GM18502 (cell line): ENCODE results near the gene NSDHL.

Experiments
- ATAC-seq: cut with Tn5 transposase; IDR thresholded peaks from one replicate; pipeline ENCODE4 v1.9.1; 2021; ENCODE audit warnings: mild to moderate bottlenecking; ENCODE audit not compliant: unreplicated experiment, poor library complexity

NSDHL gene

DNA sequence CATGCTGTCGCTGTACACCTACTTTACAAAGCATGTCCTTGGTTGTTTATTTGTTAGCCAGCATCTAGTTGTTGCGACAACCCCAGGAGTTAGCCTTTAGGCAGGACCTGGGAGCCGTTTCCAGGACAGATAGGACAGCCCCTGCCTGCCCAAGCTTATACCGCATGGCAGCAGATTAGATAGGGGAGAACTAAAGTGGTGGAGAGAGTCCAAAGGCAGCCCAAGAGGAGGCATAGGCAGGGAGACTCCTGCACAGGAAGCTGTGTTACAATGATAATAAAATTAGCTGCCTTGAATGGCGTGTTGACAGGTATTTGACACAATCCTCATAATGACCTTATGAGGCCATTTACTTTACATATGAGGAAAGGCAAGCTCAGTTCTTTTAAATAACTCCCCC, 13.0 kb downstream of the NSDHL start:
- ATAC-seq: no peak

DNA sequence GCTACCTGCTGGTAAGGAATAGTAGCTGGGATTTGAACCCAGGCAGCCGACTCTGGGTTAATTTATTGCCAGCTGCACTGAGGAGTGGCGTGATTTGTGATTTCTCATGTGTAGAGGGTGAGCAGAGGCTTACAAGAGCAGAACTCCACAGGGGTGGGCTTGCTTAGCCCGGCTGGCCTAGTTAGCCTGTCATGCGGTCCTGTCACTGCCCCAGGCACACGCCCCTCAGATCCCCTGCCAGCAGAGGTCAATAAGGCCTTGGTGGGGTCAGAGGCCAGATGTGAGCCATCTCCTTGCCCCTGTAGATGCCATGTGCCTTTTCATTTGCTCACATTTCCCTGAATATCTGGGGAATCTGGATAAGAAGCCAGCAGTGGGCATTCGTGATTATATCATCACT, 13.4 kb downstream of the NSDHL start:
- ATAC-seq: no peak

DNA sequence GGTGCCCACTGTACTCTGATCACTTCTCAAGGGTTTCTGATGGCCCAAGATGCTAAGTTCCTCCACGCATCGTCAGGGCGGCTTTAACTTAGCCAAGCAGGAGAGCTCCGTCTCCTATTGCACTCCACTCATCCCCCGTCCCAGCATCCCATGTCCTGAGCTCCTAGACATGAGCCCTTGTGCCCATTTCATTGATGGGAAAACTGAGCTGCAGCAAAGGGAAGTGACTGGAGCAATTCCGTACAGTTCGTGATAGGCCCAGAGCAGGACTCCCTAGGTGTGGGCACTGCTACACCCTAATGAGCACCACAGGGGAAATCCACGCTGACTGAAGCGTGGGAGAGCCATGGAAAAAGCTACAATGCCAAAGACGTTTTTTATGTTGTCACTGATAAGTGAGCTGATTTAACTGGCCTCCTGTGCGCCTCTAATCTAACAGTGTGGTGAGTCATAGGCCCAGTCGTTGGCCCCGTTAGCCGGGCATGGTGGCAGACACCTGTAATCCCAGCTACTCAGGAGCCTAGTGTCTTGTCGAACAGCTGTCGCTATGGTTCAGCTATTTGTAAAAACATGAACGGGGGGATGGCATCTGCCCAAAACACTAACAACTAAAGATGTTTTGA, 14.9 kb downstream of the NSDHL start:
- no peak for ATAC-seq

DNA sequence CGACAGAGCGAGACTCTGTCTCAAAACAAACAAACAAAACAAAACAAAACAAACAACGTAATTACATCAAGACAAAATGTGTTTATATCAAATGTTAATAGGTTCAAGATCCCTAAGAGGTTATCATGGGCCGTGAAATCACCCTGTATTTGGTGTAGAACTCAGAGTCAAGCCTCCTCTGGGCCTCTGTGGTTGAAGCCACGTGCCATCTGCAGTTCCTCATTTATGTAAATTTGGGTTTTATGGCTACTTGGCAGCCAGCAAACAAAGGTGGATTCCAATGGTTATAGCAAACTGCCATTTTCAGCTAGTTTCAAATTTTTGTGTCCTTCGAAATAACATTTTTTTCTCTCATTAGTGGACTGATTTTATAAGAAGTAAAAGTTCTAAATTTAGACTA, 16.4 kb downstream of the NSDHL start:
- no peak for ATAC-seq

DNA sequence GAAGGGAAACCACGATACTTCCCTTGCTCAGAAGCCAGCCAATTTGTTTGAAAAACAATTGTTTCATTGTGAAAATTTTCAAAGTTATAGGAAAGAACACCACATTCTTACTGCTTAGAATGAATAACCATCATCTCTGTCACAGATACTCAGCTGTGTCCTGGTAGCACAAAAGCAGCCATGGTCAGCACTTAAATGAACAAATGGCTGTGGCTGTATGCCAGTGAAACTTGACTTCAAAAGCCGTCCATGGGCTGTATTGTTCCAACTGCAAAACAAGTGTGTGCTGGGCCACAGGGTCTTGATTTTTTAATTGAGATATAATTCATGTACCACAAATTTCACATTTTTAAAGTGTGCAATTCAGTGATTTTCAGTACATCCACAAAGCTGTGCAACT, 19.6 kb downstream of the NSDHL start:
- ATAC-seq: no peak

DNA sequence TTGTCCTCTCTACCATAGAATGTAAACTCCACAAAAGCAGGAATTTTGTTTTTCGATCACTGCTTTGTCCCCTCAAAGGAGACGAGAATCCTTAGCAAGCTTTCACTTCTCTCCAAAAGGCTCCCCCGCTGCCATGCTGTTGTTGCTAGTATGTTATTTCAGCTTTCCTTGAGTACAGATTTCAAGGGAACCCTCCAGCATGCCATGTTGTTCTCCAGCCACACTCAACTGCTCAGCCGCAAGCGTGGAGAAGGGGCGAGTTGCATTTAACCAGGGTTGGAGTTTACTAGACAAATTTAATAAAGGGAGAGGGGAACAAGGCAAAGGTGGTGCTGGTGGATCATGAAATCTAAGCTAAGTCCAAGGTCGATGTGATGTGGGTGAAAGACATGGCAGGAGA, 23.1 kb downstream of the NSDHL start:
- no peak for ATAC-seq

DNA sequence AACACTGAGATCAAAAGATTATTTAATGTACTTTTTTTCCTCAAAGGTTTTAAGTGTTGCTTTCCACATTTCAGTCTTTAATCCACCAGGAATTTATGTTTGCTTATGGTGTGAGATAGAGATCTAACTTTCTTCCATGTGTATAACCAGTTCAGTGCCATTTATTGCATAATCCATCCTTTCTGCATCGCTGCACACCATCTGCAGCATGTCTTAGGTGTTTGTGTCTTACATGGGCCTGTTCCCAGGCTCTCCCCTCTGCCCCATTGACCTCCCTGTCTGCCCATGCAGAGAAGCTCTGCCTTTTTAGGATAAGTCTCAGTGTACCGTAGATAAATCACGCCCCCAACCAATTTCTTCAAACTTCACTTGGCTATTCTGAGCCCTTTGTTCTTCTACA, 30.3 kb downstream of the NSDHL start:
- no peak for ATAC-seq

DNA sequence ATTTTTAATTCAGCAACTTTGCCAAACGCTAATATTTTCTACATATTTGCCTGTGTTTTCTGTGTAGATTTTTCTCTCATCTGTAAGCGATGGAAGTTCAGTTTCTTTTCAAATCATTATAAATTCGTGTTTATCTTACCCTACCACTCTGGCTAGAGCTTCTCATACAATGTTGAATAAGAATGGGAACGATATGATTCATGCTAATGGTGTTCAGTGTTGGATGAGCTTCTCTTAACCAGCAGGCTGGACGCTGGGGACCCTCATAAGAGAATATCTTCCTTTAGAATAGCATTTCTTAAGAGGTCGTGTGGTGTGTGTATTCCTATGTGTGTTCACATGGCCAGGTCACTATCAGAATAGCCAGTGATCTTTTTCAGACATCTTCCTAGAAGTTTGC, 31.0 kb downstream of the NSDHL start:
- ATAC-seq: no peak

DNA sequence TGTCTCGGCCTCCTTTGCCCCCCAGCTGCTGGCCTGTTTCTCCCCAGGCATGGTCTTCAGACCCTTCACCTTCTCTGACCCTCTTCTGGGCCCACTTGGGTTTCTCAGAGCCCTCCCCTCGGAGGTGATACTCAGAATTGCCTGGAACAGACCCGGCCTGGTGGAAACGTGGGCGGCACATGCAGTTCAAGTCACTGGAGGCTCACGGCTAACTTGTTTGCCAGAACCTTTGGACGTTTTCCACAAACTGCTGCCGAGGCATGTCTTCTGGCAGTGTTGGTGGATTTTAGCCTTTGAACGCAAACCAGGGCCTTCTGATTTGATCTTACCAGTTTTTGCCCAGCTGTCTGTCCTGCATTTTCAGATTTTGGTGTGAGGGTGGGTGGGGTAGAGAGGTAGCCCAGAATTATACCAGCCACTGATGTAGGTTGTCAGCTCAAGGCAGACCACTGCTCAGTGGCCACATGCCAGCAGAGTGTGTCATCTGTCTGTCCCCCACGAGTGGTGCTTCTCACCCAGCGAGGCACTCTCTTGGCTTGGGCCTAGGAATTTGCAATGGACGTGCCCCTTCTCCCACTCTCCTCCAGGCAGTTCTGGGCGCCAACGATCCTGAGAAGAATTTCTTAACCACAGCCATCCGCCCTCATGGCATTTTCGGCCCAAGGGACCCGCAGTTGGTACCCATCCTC, 34.5 kb downstream of the NSDHL start:
- ATAC-seq: no peak

DNA sequence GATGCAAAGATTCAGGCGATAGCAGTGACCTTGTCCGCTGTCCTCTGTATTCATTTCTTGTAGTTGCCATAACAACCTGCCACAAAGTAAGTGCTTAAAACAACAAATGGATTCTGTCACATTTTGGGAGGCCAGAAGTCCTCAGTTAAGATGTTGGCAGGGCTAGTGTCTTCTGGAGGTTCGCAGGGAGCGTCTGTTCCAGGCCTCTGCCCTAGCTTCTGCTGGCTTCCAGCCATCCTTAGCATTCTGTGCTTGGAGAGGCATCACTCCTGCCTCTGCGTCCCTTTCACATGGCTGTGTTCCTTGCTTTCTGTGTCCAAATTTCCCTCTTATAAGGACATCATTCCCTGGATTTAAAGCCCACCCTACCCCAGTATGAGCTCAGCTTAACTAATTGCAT, 35.5 kb downstream of the NSDHL start:
- no peak for ATAC-seq

DNA sequence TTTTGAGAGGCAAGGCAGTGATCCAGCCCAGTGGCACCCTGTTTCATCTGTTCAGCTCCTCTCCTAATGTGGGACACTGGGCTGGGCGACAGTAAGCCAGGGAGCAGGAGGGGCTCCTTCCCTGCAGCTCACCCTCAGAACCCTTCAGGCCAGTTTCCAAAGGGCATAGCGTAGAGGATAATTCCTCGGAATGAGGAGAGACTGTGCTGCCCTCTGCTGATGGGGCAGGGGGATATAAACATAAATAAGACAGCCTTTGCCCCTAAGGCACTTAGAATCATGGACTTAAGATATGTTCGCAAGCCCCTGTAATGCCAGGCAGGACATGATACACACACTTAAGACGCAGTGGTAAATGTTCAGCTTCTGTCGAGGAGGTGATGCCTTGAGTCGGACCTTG, 39.1 kb downstream of the NSDHL start:
- ATAC-seq: no peak

DNA sequence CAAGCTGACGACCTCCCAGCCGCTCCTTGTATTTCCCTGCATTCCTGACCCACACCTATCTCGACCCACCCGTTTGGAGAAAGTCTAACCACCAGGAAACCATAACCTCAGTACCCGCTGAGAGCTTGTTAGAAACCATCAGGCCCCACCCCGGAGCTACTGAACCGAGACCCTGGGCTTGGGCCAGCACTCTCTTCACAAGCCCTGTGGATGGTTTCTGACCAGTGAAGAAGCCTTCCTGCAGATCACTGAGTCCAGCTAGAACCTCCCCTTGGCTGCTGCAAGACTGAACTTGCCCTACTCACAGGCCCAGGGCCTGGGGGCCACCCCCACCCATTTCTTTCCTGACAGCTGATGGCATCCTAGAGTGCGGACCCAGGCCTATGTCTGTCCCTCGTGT, 40.4 kb downstream of the NSDHL start:
- no peak for ATAC-seq

DNA sequence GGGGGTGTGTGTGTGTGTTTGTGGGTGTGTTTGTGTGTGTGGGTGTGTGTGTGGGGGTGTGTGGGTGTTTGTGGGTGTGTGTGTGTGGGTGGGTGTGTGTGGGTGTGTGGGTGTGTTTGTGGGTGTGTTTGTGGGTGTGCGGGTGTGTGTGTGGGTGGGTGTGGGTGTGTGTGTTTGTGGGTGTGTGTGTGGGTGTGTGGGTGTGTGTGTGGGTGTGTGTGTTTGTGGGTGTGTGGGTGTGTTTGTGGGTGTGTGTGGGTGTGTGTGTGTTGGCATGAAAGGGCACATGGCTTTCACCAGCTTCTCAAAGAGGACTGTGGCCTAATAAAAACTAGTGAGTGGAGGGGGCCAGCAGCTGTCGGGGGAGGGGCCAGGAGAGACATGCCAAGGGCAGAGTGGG, 41.7 kb downstream of the NSDHL start:
- ATAC-seq: no peak

DNA sequence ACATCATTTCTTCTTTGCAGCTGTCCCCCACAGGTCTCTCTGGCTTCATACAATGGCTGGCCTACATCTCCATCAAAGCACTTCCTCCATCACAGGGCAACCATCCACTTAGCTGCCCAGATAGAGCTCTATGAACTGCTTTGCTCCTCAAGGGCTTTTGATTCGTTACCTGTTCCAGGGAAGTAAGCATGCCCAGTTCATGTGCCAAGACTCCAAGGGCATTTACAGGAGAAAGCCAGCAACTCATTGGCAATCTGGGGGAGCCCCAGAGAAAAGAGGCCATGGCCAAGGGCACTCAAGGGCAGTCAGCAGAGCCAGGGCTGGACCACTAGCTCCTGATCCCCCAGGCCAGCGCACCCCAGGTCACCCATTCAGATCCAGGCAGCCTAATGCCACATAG, 42.5 kb downstream of the NSDHL start:
- ATAC-seq: no peak

DNA sequence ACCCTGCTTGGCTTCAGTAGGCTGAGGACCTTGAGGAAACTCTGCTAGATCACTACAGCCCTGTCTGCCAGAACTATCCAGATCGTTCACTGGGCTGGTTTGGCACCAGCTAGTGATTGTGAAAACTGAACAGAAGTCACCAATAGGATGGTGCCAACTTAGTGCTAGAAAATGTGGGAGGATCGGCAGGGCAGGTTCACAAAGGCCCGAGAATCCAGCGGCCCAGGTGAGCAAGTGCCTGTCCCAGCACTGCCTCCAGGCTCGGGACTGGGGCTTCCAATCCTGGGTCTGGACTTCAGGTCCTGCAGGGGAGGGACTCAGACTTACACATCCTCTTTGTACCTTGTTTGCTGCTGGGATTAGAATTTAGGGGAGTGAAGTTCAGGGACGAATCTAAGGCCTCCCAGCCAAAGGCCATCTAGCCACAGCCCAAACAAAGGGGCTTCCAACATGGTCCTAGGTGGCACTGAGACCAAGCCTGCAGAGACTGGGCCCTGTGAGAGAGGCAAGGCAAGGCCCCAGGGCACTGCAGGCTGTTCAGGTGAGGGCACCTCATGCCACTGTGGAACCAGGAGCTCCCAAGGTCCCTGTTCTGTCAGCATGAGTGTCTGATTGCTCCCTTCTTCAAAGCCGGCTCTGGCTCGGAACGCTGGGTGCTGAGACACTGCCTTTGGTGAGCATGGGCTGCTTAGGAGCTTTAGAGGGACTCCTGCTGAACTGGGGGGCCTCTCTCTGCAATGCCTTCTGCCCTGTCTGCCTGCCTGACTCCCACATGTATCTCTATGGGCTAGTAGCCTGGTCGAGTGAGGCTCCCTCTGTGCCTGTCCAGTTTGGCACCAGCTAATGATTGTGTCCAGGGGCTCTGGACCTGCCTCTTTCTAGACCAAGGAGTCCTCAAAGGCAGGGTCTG, 46.3 kb downstream of the NSDHL start:
- no peak for ATAC-seq

DNA sequence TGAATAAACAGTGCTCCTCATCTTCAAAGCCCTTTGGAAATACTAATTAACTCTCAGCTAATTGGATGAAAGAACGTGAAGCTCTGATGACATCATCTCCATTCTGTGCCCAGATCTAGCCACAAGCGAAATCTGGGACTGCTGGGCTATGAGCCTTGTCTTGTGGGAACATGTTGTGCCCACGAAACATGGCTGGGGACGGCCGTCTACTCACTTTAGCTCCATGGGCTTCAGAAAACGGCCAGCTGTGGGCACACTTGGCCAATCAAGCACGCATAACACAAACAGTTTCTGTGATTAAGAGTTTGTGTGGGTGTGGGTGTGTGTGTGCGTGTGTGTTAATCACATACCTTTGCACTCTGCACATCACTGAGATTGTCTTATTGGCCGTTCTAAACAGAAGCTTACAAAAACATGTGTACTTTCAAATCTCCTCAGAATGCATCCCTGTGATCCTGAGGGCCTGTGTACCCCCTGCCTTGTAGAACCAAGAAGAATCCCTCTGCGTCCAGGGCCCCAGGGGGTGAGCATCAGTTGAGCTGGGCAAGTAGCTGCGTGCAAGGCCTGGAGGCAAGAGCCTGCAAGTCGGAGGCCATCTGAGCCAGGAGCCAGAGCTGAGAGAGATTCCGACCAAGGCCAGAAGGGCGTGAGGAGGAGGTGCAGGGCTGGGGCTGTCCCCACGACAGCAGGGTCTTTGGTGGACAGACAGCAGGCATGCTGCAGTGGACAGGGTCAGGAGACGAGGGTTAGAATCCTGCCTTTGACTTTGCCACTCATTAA, 48.3 kb downstream of the NSDHL start:
- no peak for ATAC-seq

DNA sequence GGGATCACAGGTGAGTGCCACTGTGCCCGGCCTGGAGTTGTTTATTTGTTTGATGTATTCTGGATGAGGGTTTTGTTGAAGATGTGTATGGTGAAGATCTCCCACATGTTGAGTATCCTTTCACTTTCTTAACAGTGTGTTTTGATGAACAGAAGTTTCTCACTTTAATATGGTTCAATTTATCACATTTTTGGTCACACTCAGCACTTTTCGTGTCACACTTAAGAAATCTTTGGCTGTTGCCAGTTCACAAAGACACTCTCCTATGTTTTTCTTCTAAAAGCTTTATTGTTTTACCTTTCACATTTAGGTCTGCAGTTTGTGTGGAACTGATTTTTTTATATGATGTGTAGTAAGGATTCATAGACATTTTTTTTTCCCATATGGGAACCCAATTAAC, 50.4 kb downstream of the NSDHL start:
- no peak for ATAC-seq

DNA sequence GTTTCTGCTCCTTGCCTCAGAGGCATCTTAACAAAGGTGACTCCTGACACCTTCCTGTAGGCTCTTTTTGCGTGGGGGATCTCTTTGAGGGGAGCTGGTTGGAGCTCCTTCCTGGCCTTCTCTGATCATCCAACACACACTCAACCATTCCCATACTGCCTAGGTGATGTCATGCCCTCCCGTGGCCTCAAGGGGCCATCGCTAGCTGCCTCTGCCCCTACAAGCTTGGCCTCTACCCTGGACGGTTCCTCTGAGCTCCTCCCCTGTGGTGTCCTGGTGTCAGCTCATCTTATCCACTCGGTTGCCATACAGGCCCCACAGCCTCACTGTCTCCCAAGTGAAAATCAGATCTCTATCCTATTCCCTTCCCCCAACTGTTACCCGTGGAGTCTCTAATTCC, 53.3 kb downstream of the NSDHL start:
- ATAC-seq: no peak

DNA sequence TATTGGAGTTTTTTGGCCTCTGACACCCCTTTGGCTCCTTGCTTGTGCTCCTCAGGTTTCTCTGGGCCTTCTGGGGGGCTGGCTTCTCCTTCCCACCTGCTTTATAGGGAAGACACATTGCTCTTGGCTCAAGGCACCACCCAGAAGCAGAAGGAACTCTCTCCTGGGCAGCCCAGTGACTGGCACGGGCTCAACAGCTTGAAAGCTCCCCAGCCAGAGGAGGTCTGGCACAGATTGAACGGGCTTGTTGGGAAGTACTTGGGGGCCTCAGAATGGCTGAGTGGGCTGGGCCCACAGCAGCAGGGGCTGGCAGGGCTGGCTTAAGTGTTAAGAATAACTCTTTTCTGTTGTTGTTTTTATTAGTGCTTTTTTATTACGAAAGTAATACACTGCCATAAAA, 55.9 kb downstream of the NSDHL start:
- no peak for ATAC-seq

DNA sequence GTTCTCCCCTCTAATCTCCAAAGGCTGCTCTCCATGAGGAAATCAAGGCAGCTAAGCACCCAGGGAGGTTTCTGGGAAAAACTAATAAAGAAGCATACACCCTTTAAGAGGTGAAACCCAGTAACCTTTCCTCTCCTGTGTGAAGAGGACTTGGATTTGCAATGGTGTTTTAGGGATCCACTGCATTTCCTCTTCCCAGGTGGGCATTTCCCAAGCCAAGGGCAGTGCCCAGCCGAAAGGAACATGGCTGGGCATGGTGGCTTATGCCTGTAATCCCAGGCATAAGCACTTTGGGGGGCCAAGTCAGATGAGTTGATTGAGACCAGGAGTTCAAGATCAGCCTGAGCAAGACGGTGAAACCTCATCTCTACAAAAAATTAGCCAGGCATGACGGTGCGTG, 61.6 kb downstream of the NSDHL start:
- ATAC-seq: no peak
